Transverse colon (tissue), 3 donors: ENCODE measurements around the gene NTRK2.

Experiments used
- CTCF ChIP-seq, 5 experiments: fragments of 200-600 bp in 3 of 5; fragments of 450-650 bp in 2 of 5; sonication (generic) in 3 of 5; IDR thresholded peaks; 1 replicate in 2 of 5; 2 replicates in 3 of 5; pipeline ENCODE4 v1.5.1; 2016 to 2017; ENCODE audit warnings: antibody characterized with exemption in 5 of 5, inconsistent platforms in 3 of 5, mild to moderate bottlenecking in 2 of 5, moderate library complexity in 1 of 5
- POLR2A ChIP-seq: fragments of 450-650 bp; IDR thresholded peaks from one replicate; pipeline ENCODE4 v1.6.1; 2016; ENCODE audit warnings: antibody characterized with exemption, mild to moderate bottlenecking, moderate library complexity

- TF ChIP-seq POLR2A (no peak), CTCF (IDR thresholded peaks at IDR 0.05) (no peak)
These were observed 157.8 kb downstream of the NTRK2 start for GRCh38 chr9:84827216-84827765.
